Measurements from ENCODE around the gene TOP3B. TPM values are rescaled to one million over a fixed set of nuclear protein-coding genes. Genes with fewer than 3 reads are reported as not detected.

Gene TOP3B
- total RNA-seq, 1 donor from 2014 or later = 53.9 TPM

DNA sequence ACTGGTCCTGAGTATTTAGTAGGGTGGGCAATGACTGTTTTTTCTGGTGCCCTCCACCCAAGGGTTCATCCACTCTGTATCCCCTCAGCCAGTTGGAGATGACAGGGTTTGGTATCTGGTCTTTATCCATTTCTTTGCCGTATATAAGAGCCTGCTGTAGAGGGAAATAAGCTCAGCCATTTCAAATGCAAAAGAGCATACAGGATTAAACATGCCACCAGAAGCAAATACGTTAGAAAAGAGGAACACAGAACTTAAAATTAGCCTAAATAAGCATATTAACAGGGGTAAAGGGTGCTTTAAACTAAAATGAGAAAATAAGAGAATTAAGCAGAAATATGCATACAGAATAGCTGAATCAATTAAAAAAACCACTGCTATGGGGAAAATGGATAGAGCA lies 27.8 kb upstream of the TOP3B start:
- no peaks in the 10 kb centered on the region for H3K4me1 Mint-ChIP-seq
- Histone ChIP-seq H3K9ac (no peak overlapping the region), H3K4me3 (no peak overlapping the region), H3K27ac (no peak overlapping the region), H3K27me3 (peaks cover 100% of the 10 kb centered on the region), H3K9me3 (ENCODE audit: low read depth) (no peaks in the 10 kb centered on the region), H3K4me2 (no peak overlapping the region), H3F3A (ENCODE audit: low read depth) (no peaks in the 10 kb centered on the region), H4K20me1 (ENCODE audit: low read depth) (no peaks in the 10 kb centered on the region), H3K4me1 (no peaks in the 10 kb centered on the region), H3K36me3 (no peaks in the 10 kb centered on the region), H2AFZ (replicated peaks) (no peak overlapping the region), H3K79me2 (ENCODE audit: low read depth) (no peaks in the 10 kb centered on the region)
- H3K27ac Mint-ChIP-seq = no peak overlapping the region
- TF ChIP-seq EZH2 (IDR thresholded peaks at IDR 0.05) (no peak), EZH2phosphoT487 (IDR thresholded peaks at IDR 0.05) (no peak)
- TF ChIP-seq, protein P1, sequence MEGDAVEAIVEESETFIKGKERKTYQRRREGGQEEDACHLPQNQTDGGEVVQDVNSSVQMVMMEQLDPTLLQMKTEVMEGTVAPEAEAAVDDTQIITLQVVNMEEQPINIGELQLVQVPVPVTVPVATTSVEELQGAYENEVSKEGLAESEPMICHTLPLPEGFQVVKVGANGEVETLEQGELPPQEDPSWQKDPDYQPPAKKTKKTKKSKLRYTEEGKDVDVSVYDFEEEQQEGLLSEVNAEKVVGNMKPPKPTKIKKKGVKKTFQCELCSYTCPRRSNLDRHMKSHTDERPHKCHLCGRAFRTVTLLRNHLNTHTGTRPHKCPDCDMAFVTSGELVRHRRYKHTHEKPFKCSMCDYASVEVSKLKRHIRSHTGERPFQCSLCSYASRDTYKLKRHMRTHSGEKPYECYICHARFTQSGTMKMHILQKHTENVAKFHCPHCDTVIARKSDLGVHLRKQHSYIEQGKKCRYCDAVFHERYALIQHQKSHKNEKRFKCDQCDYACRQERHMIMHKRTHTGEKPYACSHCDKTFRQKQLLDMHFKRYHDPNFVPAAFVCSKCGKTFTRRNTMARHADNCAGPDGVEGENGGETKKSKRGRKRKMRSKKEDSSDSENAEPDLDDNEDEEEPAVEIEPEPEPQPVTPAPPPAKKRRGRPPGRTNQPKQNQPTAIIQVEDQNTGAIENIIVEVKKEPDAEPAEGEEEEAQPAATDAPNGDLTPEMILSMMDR (IDR thresholded peaks at IDR 0.05) = no peak
- peaks cover 5% of the 10 kb centered on the region for H3K9me3 Mint-ChIP-seq
- no peaks in the 10 kb centered on the region for H3K27me3 Mint-ChIP-seq (ENCODE audit: insufficient read depth, low read depth)
- H3K36me3 Mint-ChIP-seq = no peaks in the 10 kb centered on the region
- H3K4me3 Mint-ChIP-seq = no peak overlapping the region
- DNase-seq (ENCODE audit: low spot score) = no peak

GRCh38 chr22:22009661-22010060 lies 27.1 kb upstream of the TOP3B start:
- H3K36me3 Mint-ChIP-seq = no peaks in the 10 kb centered on the region
- H3K4me3 ChIP-seq = no peak overlapping the region
- H2AFZ ChIP-seq (replicated peaks) = no peak overlapping the region
- no peaks in the 10 kb centered on the region for H3K4me1 ChIP-seq
- no peak overlapping the region for H3K27ac ChIP-seq
- no peaks in the 10 kb centered on the region for H4K20me1 ChIP-seq (ENCODE audit: low read depth)
- H3K27me3 Mint-ChIP-seq (ENCODE audit: insufficient read depth, low read depth) = no peaks in the 10 kb centered on the region
- H3K9ac ChIP-seq = no peak overlapping the region
- no peaks in the 10 kb centered on the region for H3K9me3 ChIP-seq (ENCODE audit: low read depth)
- no peak overlapping the region for H3K4me3 Mint-ChIP-seq
- H3K4me2 ChIP-seq = no peak overlapping the region
- DNase-seq (ENCODE audit: low spot score) = no peak
- H3K9me3 Mint-ChIP-seq = peaks cover 5% of the 10 kb centered on the region
- H3F3A ChIP-seq (ENCODE audit: low read depth) = no peaks in the 10 kb centered on the region
- H3K27me3 ChIP-seq = peaks cover 100% of the 10 kb centered on the region
- no peak overlapping the region for H3K27ac Mint-ChIP-seq
- H3K36me3 ChIP-seq = no peaks in the 10 kb centered on the region
- H3K79me2 ChIP-seq (ENCODE audit: low read depth) = no peaks in the 10 kb centered on the region
- TF ChIP-seq, protein P1 (IDR thresholded peaks at IDR 0.05) = no peak
- TF ChIP-seq EZH2 (IDR thresholded peaks at IDR 0.05) (no peak), EZH2phosphoT487 (IDR thresholded peaks at IDR 0.05) (no peak)
- H3K4me1 Mint-ChIP-seq = no peaks in the 10 kb centered on the region

GRCh38 chr22:22006596-22006990 lies 24.0 kb upstream of the TOP3B start:
- Histone ChIP-seq H3K9ac (no peak overlapping the region), H3K9me3 (ENCODE audit: low read depth) (no peaks in the 10 kb centered on the region), H3K27ac (no peak overlapping the region), H3K4me2 (no peak overlapping the region), H2AFZ (replicated peaks) (no peak overlapping the region), H3K27me3 (peaks cover 100% of the 10 kb centered on the region), H3K4me3 (no peak overlapping the region), H4K20me1 (ENCODE audit: low read depth) (no peaks in the 10 kb centered on the region), H3F3A (ENCODE audit: low read depth) (no peaks in the 10 kb centered on the region), H3K4me1 (no peaks in the 10 kb centered on the region), H3K36me3 (no peaks in the 10 kb centered on the region), H3K79me2 (ENCODE audit: low read depth) (no peaks in the 10 kb centered on the region)
- Mint-ChIP-seq H3K27me3 (ENCODE audit: insufficient read depth, low read depth) (peaks cover 2% of the 10 kb centered on the region), H3K36me3 (no peaks in the 10 kb centered on the region), H3K9me3 (no peaks in the 10 kb centered on the region), H3K4me1 (no peaks in the 10 kb centered on the region), H3K27ac (no peak overlapping the region), H3K4me3 (no peak overlapping the region)
- TF ChIP-seq EZH2 (IDR thresholded peaks at IDR 0.05) = no peak
- TF ChIP-seq, protein P1 (IDR thresholded peaks at IDR 0.05) = no peak
- TF ChIP-seq EZH2phosphoT487 (IDR thresholded peaks at IDR 0.05) = no peak
- DNase-seq (ENCODE audit: low spot score) = no peak

All from neural progenitor cell (in vitro differentiated cells).